Measurements from ENCODE around the gene CIART.

DNA sequence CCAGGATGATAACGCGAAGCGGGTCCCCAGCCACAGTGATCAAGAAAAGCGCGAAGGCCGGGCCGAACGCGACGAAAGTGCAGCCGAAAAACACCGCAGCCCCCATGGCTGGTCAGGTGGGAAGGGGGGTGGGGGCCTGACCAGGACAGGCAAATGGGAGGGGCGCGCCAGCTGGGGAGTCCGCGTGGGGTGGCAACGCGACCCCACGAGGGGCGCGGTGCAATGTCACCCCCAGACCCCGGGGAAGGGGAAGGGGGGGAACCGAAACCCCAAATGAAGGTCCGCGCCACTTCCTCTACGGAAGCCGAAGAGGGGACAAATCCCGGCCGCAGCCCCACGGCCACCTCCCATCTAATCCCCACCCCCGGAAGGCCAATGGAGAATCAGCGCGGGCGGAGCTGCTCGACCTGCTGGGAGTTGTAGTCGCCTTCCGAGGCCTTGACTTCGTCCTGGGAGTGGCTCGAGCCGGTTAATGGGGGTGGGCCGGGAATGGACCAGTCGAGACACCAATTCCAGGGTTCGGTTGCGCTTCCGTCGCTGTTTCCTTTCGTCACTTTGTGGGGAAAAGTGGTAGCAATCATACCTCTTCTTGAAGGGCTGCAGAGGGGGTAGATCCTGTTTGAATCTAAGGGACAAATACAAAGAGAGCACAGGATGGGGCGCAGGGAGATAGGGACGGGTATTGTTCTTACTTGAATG is 13.5 kb upstream of the CIART start, which contains the start of gene APH1A:
- TF ChIP-seq, protein P1, sequence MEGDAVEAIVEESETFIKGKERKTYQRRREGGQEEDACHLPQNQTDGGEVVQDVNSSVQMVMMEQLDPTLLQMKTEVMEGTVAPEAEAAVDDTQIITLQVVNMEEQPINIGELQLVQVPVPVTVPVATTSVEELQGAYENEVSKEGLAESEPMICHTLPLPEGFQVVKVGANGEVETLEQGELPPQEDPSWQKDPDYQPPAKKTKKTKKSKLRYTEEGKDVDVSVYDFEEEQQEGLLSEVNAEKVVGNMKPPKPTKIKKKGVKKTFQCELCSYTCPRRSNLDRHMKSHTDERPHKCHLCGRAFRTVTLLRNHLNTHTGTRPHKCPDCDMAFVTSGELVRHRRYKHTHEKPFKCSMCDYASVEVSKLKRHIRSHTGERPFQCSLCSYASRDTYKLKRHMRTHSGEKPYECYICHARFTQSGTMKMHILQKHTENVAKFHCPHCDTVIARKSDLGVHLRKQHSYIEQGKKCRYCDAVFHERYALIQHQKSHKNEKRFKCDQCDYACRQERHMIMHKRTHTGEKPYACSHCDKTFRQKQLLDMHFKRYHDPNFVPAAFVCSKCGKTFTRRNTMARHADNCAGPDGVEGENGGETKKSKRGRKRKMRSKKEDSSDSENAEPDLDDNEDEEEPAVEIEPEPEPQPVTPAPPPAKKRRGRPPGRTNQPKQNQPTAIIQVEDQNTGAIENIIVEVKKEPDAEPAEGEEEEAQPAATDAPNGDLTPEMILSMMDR (IDR thresholded peaks at IDR 0.05) = peak in 2 of 4 experiments; percentile 5 to 26
- TF ChIP-seq POLR2A (IDR thresholded peaks at IDR 0.05) = peak; percentile 52 to 71

Data from uterus (tissue), 2 donors.